HG03571 (cell line): Measurements from ENCODE around the gene GTF3C5.

Source experiments
- ATAC-seq: cut with Tn5 transposase; IDR thresholded peaks from one replicate; pipeline ENCODE4 v1.9.1; 2021; ENCODE audit not compliant: unreplicated experiment

The GTF3C5 gene

DNA sequence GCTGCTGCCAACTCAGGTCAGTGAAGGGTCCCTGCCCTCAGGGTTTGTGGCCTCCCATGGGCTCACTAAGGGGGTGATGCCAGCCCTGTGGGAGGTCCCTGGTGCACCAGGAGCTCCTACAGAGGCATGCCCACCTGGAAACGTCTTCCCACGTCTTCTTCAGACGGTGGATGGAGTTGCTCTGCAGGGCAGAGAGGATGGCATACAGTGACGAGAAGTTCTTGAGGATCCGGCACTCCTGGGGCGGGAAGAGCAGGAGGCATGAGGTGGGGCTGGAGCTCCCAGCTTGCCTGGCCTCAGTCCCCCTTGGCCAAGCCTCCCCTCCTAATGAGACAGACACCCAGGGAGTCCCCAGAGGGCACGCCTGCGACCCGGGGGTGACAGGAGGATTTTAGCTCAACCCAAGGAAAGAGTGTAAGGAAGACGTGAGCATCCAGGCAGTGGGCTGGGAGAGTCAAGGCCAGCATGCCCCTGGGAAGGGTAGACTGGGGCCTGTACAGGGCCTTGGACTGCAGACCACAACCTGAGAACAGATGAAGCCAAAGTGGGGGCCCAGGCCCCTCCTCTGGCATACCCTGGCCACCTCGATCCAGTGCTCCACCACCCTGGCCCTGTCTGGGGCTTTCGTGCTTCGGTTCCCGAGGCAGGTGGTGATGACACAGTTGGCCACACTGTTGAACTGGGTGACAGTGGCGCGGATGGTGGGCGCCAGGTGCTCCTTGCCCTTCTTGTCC lies 75.9 kb downstream of the GTF3C5 start:
- no peak for ATAC-seq

DNA sequence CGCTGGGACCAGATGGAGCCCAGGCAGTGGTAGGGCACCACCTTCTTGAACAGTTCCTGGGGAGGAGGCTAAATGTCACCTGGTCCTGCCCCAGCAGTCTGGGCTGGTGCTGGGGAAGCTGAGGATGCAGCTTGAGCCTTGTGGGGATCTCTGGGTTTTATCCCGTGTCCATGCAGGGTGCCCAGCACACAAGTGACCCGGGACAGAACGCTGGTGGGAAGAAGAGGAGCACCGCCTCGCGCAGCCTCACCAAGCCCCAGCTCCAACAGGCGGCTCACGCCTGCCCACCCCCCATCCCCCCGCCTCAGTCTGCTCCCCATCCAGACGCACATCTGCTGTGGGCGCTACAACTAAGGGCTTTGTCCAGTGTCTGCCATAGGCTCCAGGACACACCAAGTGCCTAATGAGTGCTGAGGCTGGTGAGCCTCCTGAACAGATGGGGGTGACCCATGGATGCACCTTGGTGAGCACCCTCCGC lies 76.5 kb downstream of the GTF3C5 start:
- ATAC-seq: no peak
